Ectodermal cell (in vitro differentiated cells): ENCODE data around the gene PAWR.
"Not testable (repeated sequence)": the region's sequence is repeated elsewhere in the genome, so short reads cannot be mapped to it uniquely, and the experiment has no call there.

ENCODE experiments used
- H3K27ac ChIP-seq: 2 replicates; pipeline ENCODE4 v1.7.0; 2013; ENCODE audit warnings: mild to moderate bottlenecking, low read depth, low read length; ENCODE audit not compliant: insufficient read depth, poor library complexity, severe bottlenecking
- H3K27me3 ChIP-seq: 2 replicates; pipeline ENCODE4 v1.7.0; 2013; ENCODE audit warnings: mild to moderate bottlenecking, low read length; ENCODE audit not compliant: insufficient read depth, control insufficient read depth, poor library complexity, severe bottlenecking
- H3K36me3 ChIP-seq: one replicate; pipeline ENCODE4 v1.7.0; 2013; ENCODE audit warnings: low read length; ENCODE audit not compliant: control insufficient read depth, insufficient read depth
- H3K4me1 ChIP-seq: one replicate; pipeline ENCODE4 v1.7.0; 2013; ENCODE audit warnings: low read length; ENCODE audit not compliant: control insufficient read depth, insufficient read depth
- H3K4me3 ChIP-seq: 2 replicates; pipeline ENCODE4 v1.7.0; 2013; ENCODE audit warnings: low read depth, low read length, control low read depth; ENCODE audit not compliant: insufficient read depth
- H3K9me3 ChIP-seq: 2 replicates; pipeline ENCODE4 v1.7.0; 2013; ENCODE audit warnings: mild to moderate bottlenecking, low read length, moderate library complexity; ENCODE audit not compliant: control insufficient read depth
- WGBS, 2 experiments: methylation state at CpG; one replicate each; pipeline ENCODE4 v1.1.7; 2013; ENCODE audit warnings: missing lambda C conversion rate in 2 of 2; 5-methylcytosine and 5-hydroxymethylcytosine counted together

PAWR gene

GRCh38 chr12:79634957-79635471 lies 55.8 kb downstream of the PAWR start:
- 100% methylated on average over 1 of the region's 1 CpG; no CpG with 5 or more reads in 1 of the 2 experiments for WGBS, 2 experiments
- Histone ChIP-seq H3K36me3 (no peaks in the 10 kb centered on the region), H3K27ac (no peak overlapping the region), H3K27me3 (no peaks in the 10 kb centered on the region), H3K4me3 (no peak overlapping the region), H3K4me1 (peaks cover 8% of the 10 kb centered on the region), H3K9me3 (no peaks in the 10 kb centered on the region)

- WGBS, 2 experiments, result no CpG with 5 or more reads among the region's 2 CpGs
- H3K4me1 ChIP-seq, result no peaks in the 10 kb centered on the region
- no peak overlapping the region for H3K27ac ChIP-seq
Measured at GRCh38 chr12:79629561-79629960, 61.2 kb downstream of the PAWR start.

GRCh38 chr12:79626735-79627134 lies 64.0 kb downstream of the PAWR start:
- not testable (repeated sequence) for H3K9me3 ChIP-seq, H3K4me3 ChIP-seq, H3K36me3 ChIP-seq, H3K27ac ChIP-seq, H3K27me3 ChIP-seq, H3K4me1 ChIP-seq
- 94 to 95% methylated on average over 4 to 7 of the region's 7 CpGs for WGBS, 2 experiments

More at GRCh38 chr12:79629561-79629960, 61.2 kb downstream of the PAWR start:
- Histone ChIP-seq H3K27me3 (no peaks in the 10 kb centered on the region), H3K9me3 (no peaks in the 10 kb centered on the region), H3K36me3 (no peaks in the 10 kb centered on the region), H3K4me3 (no peak overlapping the region)

- Histone ChIP-seq H3K27ac (no peak overlapping the region), H3K36me3 (peaks cover 15% of the 10 kb centered on the region), H3K9me3 (no peaks in the 10 kb centered on the region), H3K4me3 (no peak overlapping the region), H3K4me1 (no peaks in the 10 kb centered on the region), H3K27me3 (no peaks in the 10 kb centered on the region)
- 75 to 83% methylated on average over 1 to 2 of the region's 2 CpGs for whole genome bisulfite sequencing, 2 experiments
Measured at GRCh38 chr12:79624378-79624777, 66.4 kb downstream of the PAWR start.

- Histone ChIP-seq H3K27me3 (no peaks in the 10 kb centered on the region), H3K9me3 (no peaks in the 10 kb centered on the region), H3K36me3 (peaks cover 20% of the 10 kb centered on the region), H3K4me3 (no peak overlapping the region), H3K27ac (no peak overlapping the region), H3K4me1 (no peaks in the 10 kb centered on the region)
- WGBS, 2 experiments, result 84 to 91% methylated on average over 2 to 3 of the region's 3 CpGs
Measured at GRCh38 chr12:79619872-79620562, 70.7 kb downstream of the PAWR start.

- Histone ChIP-seq H3K27ac (no peak overlapping the region), H3K4me3 (no peak overlapping the region), H3K27me3 (no peaks in the 10 kb centered on the region), H3K36me3 (peaks cover 20% of the 10 kb centered on the region), H3K4me1 (no peaks in the 10 kb centered on the region), H3K9me3 (no peaks in the 10 kb centered on the region)
- 84 to 94% methylated on average over 2 of the region's 2 CpGs for WGBS, 2 experiments
Measured at GRCh38 chr12:79618848-79619404, 71.8 kb downstream of the PAWR start.

- Histone ChIP-seq H3K27me3 (no peaks in the 10 kb centered on the region), H3K9me3 (no peaks in the 10 kb centered on the region), H3K36me3 (peaks cover 20% of the 10 kb centered on the region), H3K4me1 (no peaks in the 10 kb centered on the region), H3K4me3 (no peak overlapping the region), H3K27ac (no peak overlapping the region)
- 95 to 97% methylated on average over 4 of the region's 4 CpGs for WGBS, 2 experiments
Measured at GRCh38 chr12:79617696-79618095, 73.1 kb downstream of the PAWR start.

- no peak overlapping the region for H3K4me3 ChIP-seq
- H3K36me3 ChIP-seq, result peaks cover 19% of the 10 kb centered on the region
- no peaks in the 10 kb centered on the region for H3K4me1 ChIP-seq
- H3K27ac ChIP-seq, result no peak overlapping the region
- WGBS, 2 experiments, result 91 to 96% methylated on average over 5 to 6 of the region's 7 CpGs
- no peaks in the 10 kb centered on the region for H3K9me3 ChIP-seq
- no peaks in the 10 kb centered on the region for H3K27me3 ChIP-seq
Measured at GRCh38 chr12:79615596-79616560, 74.9 kb downstream of the PAWR start.

GRCh38 chr12:79614730-79615129 lies 76.0 kb downstream of the PAWR start:
- Histone ChIP-seq H3K9me3 (no peaks in the 10 kb centered on the region), H3K4me1 (no peaks in the 10 kb centered on the region), H3K4me3 (no peak overlapping the region), H3K27me3 (no peaks in the 10 kb centered on the region), H3K36me3 (peaks cover 17% of the 10 kb centered on the region), H3K27ac (no peak overlapping the region)
- 90 to 96% methylated on average over 3 of the region's 3 CpGs for WGBS, 2 experiments

- Histone ChIP-seq H3K4me1 (no peaks in the 10 kb centered on the region), H3K9me3 (no peaks in the 10 kb centered on the region), H3K36me3 (no peaks in the 10 kb centered on the region), H3K4me3 (no peak overlapping the region), H3K27ac (no peak overlapping the region), H3K27me3 (no peaks in the 10 kb centered on the region)
- 92 to 100% methylated on average over 1 to 2 of the region's 2 CpGs for WGBS, 2 experiments
Measured at GRCh38 chr12:79601908-79602307, 88.9 kb downstream of the PAWR start.
